Neural cell (in vitro differentiated cells): ENCODE data around the gene CPS1. TPM values are rescaled to one million over a fixed set of nuclear protein-coding genes. Genes with fewer than 3 reads are reported as not detected.

Experiments used
- H2AFZ ChIP-seq: fragments of 200-600, 300-800 bp; sonication (generic), shearing (Covaris generic); 2 replicates; pipeline ENCODE4 v1.6.0; 2014; ENCODE audit warnings: low read depth, mild to moderate bottlenecking, antibody characterized with exemption, low read length, moderate library complexity
- H3F3A ChIP-seq: fragments of 200-600 bp; shearing (Covaris generic); 2 replicates; pipeline ENCODE4 v1.6.1; 2016; ENCODE audit warnings: mild to moderate bottlenecking, moderate library complexity, mixed read lengths, antibody characterized with exemption, low read length; ENCODE audit not compliant: insufficient read depth, poor library complexity, severe bottlenecking
- H3K27ac ChIP-seq: fragments of 200-600, 300-800 bp; sonication (generic), shearing (Covaris generic); 2 replicates; pipeline ENCODE4 v1.5.1; 2014; ENCODE audit warnings: mild to moderate bottlenecking, low read length, moderate library complexity
- H3K27me3 ChIP-seq: fragments of 300-800, 200-600 bp; sonication (generic), shearing (Covaris generic); 2 replicates; pipeline ENCODE4 v1.6.0; 2014; ENCODE audit warnings: mild to moderate bottlenecking, low read depth, low read length, moderate library complexity; ENCODE audit not compliant: insufficient read depth
- H3K36me3 ChIP-seq: fragments of 300-800, 200-600 bp; sonication (generic), shearing (Covaris generic); 2 replicates; pipeline ENCODE4 v1.5.1; 2014; ENCODE audit warnings: mild to moderate bottlenecking, antibody characterized with exemption, low read length, moderate library complexity; ENCODE audit not compliant: insufficient read depth
- H3K4me2 ChIP-seq: fragments of 300-800, 200-600 bp; sonication (generic), shearing (Covaris generic); 2 replicates; pipeline ENCODE4 v1.6.0; 2014; ENCODE audit warnings: mild to moderate bottlenecking, low read length
- H3K4me3 ChIP-seq: fragments of 300-800, 200-600 bp; sonication (generic), shearing (Covaris generic); 2 replicates; pipeline ENCODE4 v1.5.1; 2014; ENCODE audit warnings: mild to moderate bottlenecking, low read length, moderate library complexity
- H3K79me2 ChIP-seq: fragments of 200-600 bp; shearing (Covaris generic); replicated peaks from 2 replicates; pipeline ENCODE4 v1.6.0; 2014; ENCODE audit warnings: mild to moderate bottlenecking, low read length, moderate library complexity; ENCODE audit not compliant: insufficient read depth
- H3K9ac ChIP-seq: fragments of 300-800, 200-600 bp; sonication (generic), shearing (Covaris generic); 2 replicates; pipeline ENCODE4 v1.6.1; 2016; ENCODE audit warnings: mild to moderate bottlenecking, low read length, mixed read lengths
- H3K9me2 ChIP-seq: fragments of 200-600 bp; shearing (Covaris generic); 2 replicates; pipeline ENCODE4 v1.6.1; 2016; ENCODE audit warnings: mild to moderate bottlenecking, low read length, mixed read lengths; ENCODE audit not compliant: insufficient read depth
- H3K9me3 ChIP-seq: fragments of 200-600, 300-800 bp; sonication (generic), shearing (Covaris generic); 2 replicates; pipeline ENCODE4 v1.6.1; 2016; ENCODE audit warnings: mild to moderate bottlenecking, mixed run types, low read length, moderate library complexity, mixed read lengths
- H4K20me1 ChIP-seq: fragments of 200-600 bp; shearing (Covaris generic); 2 replicates; pipeline ENCODE4 v1.6.1; 2016; ENCODE audit warnings: mild to moderate bottlenecking, mixed run types; ENCODE audit not compliant: insufficient read depth
- EP300 ChIP-seq: fragments of 450-650 bp; conservative IDR thresholded peaks from 2 replicates; pipeline ENCODE4 v1.6.1; 2014; ENCODE audit warnings: antibody characterized with exemption, mild to moderate bottlenecking, moderate library complexity; ENCODE audit not compliant: poor library complexity, severe bottlenecking
- EZH2 ChIP-seq: fragments of 200-600, 300-800 bp; shearing (Covaris generic), sonication (generic); IDR thresholded peaks from 2 replicates; pipeline ENCODE4 v1.6.1; 2014; ENCODE audit warnings: antibody characterized with exemption, low read length, borderline replicate concordance, mild to moderate bottlenecking; ENCODE audit not compliant: insufficient read depth, poor library complexity, severe bottlenecking
- MXI1 ChIP-seq: fragments of 450-650 bp; conservative IDR thresholded peaks from 2 replicates; pipeline ENCODE4 v1.6.1; 2014; ENCODE audit warnings: antibody characterized with exemption, mild to moderate bottlenecking; ENCODE audit not compliant: poor library complexity, severe bottlenecking
- POLR2AphosphoS5 ChIP-seq: IDR thresholded peaks from 2 replicates; pipeline ENCODE4 v1.6.1; 2012
- RAD21 ChIP-seq: fragments of 450-650 bp; conservative IDR thresholded peaks from 2 replicates; pipeline ENCODE4 v1.6.1; 2014; ENCODE audit warnings: antibody characterized with exemption, mild to moderate bottlenecking, moderate library complexity
- polyA plus RNA-seq: library from polyadenylated mRNA; depleted of rRNA; stranded (reverse); fragments of >200 nt; gene quantifications from 2 replicates; pipeline ENCODE4 v1.2.3, GENCODE V29; 2014
- TF ChIP-seq, protein P1 (sequence below): fragments of 450-650 bp; IDR thresholded peaks from 2 replicates; pipeline ENCODE4 v1.5.1; 2014; ENCODE audit warnings: antibody characterized with exemption, mild to moderate bottlenecking, moderate library complexity; ENCODE audit not compliant: poor library complexity, severe bottlenecking
- TF ChIP-seq, protein P2 (sequence below): IDR thresholded peaks from 2 replicates; pipeline ENCODE4 v1.6.1; 2012; ENCODE audit warnings: borderline replicate concordance

Gene CPS1
- polyA plus RNA-seq, 1 donor from 2014 or later: 0.25 TPM

DNA sequence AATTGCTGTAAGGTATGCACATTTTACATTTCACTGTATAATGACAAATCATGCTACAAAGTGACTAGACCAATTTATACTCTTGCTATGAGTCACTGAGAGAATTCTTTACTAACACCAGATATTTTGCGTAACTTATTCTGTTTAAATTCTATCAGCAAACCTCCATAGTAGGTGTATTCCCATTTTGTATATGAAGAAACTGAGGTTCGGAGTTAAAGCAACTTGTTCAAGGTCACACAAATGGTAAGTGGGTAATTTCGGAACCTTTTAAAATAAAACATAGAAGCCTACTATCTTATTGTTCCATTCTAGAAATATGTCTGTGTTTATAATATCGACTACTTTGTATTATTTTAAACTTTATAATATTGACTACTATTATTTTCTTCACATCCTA is 15.9 kb upstream of the CPS1 start:
- no peak overlapping the region for H3K9ac ChIP-seq
- H3F3A ChIP-seq: no peaks in the 10 kb centered on the region
- no peak overlapping the region for H3K27ac ChIP-seq
- no peak overlapping the region for H3K4me3 ChIP-seq
- no peaks in the 10 kb centered on the region for H3K9me3 ChIP-seq
- no peak overlapping the region for H2AFZ ChIP-seq
- H3K79me2 ChIP-seq: no peaks in the 10 kb centered on the region
- no peaks in the 10 kb centered on the region for H4K20me1 ChIP-seq
- no peaks in the 10 kb centered on the region for H3K9me2 ChIP-seq
- no peaks in the 10 kb centered on the region for H3K36me3 ChIP-seq
- TF ChIP-seq RAD21 (no peak), EZH2 (no peak), POLR2AphosphoS5 (no peak)
- TF ChIP-seq, protein P1, sequence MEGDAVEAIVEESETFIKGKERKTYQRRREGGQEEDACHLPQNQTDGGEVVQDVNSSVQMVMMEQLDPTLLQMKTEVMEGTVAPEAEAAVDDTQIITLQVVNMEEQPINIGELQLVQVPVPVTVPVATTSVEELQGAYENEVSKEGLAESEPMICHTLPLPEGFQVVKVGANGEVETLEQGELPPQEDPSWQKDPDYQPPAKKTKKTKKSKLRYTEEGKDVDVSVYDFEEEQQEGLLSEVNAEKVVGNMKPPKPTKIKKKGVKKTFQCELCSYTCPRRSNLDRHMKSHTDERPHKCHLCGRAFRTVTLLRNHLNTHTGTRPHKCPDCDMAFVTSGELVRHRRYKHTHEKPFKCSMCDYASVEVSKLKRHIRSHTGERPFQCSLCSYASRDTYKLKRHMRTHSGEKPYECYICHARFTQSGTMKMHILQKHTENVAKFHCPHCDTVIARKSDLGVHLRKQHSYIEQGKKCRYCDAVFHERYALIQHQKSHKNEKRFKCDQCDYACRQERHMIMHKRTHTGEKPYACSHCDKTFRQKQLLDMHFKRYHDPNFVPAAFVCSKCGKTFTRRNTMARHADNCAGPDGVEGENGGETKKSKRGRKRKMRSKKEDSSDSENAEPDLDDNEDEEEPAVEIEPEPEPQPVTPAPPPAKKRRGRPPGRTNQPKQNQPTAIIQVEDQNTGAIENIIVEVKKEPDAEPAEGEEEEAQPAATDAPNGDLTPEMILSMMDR: no peak
- TF ChIP-seq, protein P2, sequence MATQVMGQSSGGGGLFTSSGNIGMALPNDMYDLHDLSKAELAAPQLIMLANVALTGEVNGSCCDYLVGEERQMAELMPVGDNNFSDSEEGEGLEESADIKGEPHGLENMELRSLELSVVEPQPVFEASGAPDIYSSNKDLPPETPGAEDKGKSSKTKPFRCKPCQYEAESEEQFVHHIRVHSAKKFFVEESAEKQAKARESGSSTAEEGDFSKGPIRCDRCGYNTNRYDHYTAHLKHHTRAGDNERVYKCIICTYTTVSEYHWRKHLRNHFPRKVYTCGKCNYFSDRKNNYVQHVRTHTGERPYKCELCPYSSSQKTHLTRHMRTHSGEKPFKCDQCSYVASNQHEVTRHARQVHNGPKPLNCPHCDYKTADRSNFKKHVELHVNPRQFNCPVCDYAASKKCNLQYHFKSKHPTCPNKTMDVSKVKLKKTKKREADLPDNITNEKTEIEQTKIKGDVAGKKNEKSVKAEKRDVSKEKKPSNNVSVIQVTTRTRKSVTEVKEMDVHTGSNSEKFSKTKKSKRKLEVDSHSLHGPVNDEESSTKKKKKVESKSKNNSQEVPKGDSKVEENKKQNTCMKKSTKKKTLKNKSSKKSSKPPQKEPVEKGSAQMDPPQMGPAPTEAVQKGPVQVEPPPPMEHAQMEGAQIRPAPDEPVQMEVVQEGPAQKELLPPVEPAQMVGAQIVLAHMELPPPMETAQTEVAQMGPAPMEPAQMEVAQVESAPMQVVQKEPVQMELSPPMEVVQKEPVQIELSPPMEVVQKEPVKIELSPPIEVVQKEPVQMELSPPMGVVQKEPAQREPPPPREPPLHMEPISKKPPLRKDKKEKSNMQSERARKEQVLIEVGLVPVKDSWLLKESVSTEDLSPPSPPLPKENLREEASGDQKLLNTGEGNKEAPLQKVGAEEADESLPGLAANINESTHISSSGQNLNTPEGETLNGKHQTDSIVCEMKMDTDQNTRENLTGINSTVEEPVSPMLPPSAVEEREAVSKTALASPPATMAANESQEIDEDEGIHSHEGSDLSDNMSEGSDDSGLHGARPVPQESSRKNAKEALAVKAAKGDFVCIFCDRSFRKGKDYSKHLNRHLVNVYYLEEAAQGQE: no peak
- H3K4me2 ChIP-seq: no peak overlapping the region
- H3K27me3 ChIP-seq: no peaks in the 10 kb centered on the region

DNA sequence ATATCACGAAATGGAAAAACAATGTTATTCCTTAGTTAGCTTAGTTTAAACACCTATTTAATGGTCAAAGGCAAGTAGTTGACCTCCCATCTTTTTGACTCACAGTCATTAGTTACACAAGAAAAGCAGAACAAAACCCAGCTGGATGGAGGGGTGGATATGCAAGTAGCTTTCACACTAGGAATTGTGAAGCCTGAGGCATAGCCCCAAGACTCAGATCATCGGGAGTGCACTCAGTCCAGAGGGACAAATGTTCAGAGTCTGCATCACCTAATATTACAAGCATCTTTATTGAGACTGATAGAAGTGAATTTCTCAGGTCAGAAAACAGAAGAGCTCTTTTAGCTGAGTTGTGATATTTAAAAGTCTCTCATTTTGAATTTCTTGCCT is 15.5 kb upstream of the CPS1 start:
- Histone ChIP-seq H3K27ac (no peak overlapping the region), H3K4me2 (no peak overlapping the region), H3K9me3 (no peaks in the 10 kb centered on the region)

More for the DNA sequence above, 15.5 kb upstream of the CPS1 start:
- no peak overlapping the region for H3K9ac ChIP-seq
- TF ChIP-seq MXI1 (no peak), EP300 (no peak), POLR2AphosphoS5 (no peak), EZH2 (no peak), RAD21 (no peak)
- TF ChIP-seq, protein P2: no peak
- TF ChIP-seq, protein P1: no peak
- no peaks in the 10 kb centered on the region for H3K36me3 ChIP-seq
- H3K4me3 ChIP-seq: no peak overlapping the region
- H3K9me2 ChIP-seq: no peaks in the 10 kb centered on the region
- H3K27me3 ChIP-seq: no peaks in the 10 kb centered on the region
- no peak overlapping the region for H2AFZ ChIP-seq
- H4K20me1 ChIP-seq: no peaks in the 10 kb centered on the region
- no peaks in the 10 kb centered on the region for H3F3A ChIP-seq
- H3K79me2 ChIP-seq: no peaks in the 10 kb centered on the region
